Fibroblast of lung (primary cell): ENCODE data around the gene GNE. TPM values are rescaled to one million over a fixed set of nuclear protein-coding genes. Genes with fewer than 3 reads are reported as not detected.
"Not testable (repeated sequence)": the region's sequence is repeated elsewhere in the genome, so short reads cannot be mapped to it uniquely, and the experiment has no call there.

ENCODE experiments used
- DNase-seq, 2 donors: peaks; one replicate each; pipeline versions ENCODE4 v3.0.0 to v3.0.0-alpha.2; 2010; ENCODE audit warnings: low read depth in 2 of 2
- H2AFZ ChIP-seq: 2 replicates; pipeline ENCODE4 v1.5.1; 2012; ENCODE audit warnings: low read length, control low read depth, inconsistent platforms
- H3K27ac ChIP-seq: 2 replicates; pipeline ENCODE4 v1.5.1; 2011; ENCODE audit warnings: low read length, control low read depth; ENCODE audit not compliant: insufficient read depth
- H3K27me3 ChIP-seq: 2 replicates; pipeline ENCODE4 v1.5.1; 2011; ENCODE audit warnings: mild to moderate bottlenecking, low read length; ENCODE audit not compliant: control insufficient read depth, insufficient read depth
- H3K36me3 ChIP-seq: 2 replicates; pipeline ENCODE4 v1.5.1; 2011; ENCODE audit warnings: low read length; ENCODE audit not compliant: control insufficient read depth, insufficient read depth
- H3K4me1 ChIP-seq: 2 replicates; pipeline ENCODE4 v1.5.1; 2011; ENCODE audit warnings: low read length; ENCODE audit not compliant: control insufficient read depth, insufficient read depth; ENCODE audit errors: extremely low read depth
- H3K4me2 ChIP-seq: 2 replicates; pipeline ENCODE4 v1.5.1; 2011; ENCODE audit warnings: low read length, control low read depth; ENCODE audit not compliant: insufficient read depth; ENCODE audit errors: extremely low read depth
- H3K4me3 ChIP-seq, 4 experiments: fragments of 200-600 bp in 1 of 4; sonication (generic) in 1 of 4; replicated peaks in 1 of 4; 2 replicates each; pipeline ENCODE4 v1.5.1; 2011 to 2016; ENCODE audit warnings: low read length in 4 of 4, low read depth in 3 of 4, mild to moderate bottlenecking in 3 of 4, control low read depth in 2 of 4, inconsistent platforms in 1 of 4, mixed read lengths in 1 of 4; ENCODE audit not compliant: insufficient read depth in 1 of 4; ENCODE audit errors: control extremely low read depth in 1 of 4
- H3K79me2 ChIP-seq: 2 replicates; pipeline ENCODE4 v1.5.1; 2012; ENCODE audit warnings: mild to moderate bottlenecking, low read length, inconsistent platforms; ENCODE audit not compliant: control insufficient read depth, insufficient read depth
- H3K9ac ChIP-seq: 2 replicates; pipeline ENCODE4 v1.5.1; 2011; ENCODE audit warnings: mild to moderate bottlenecking, low read length, control low read depth; ENCODE audit not compliant: insufficient read depth
- H3K9me3 ChIP-seq: 2 replicates; pipeline ENCODE4 v1.5.1; 2012; ENCODE audit warnings: low read depth, low read length; ENCODE audit not compliant: control insufficient read depth, insufficient read depth
- H4K20me1 ChIP-seq: 2 replicates; pipeline ENCODE4 v1.5.1; 2011; ENCODE audit warnings: low read length; ENCODE audit not compliant: control insufficient read depth, insufficient read depth; ENCODE audit errors: extremely low read depth
- CTCF ChIP-seq, 2 donors: IDR thresholded peaks in 1 of 2; conservative IDR thresholded peaks in 1 of 2; 1 replicate in 1 of 2; 2 replicates in 1 of 2; pipeline ENCODE4 v1.5.1; 2011 to 2012; ENCODE audit warnings: low read length in 2 of 2, control low read depth in 1 of 2, inconsistent platforms in 1 of 2, low read depth in 1 of 2, mild to moderate bottlenecking in 1 of 2
- EZH2 ChIP-seq: IDR thresholded peaks from 2 replicates; pipeline ENCODE4 v1.5.1; 2012; ENCODE audit warnings: low read length, control low read depth, mild to moderate bottlenecking; ENCODE audit errors: missing control alignments
- polyA plus RNA-seq, 2 donors: library from polyadenylated mRNA; depleted of rRNA in 1 of 2; stranded (reverse) in 1 of 2; unstranded in 1 of 2; fragments of >200 nt; gene quantifications; 2 replicates each; pipeline ENCODE4 v1.2.1, GENCODE V29; 2011 to 2012; ENCODE audit warnings: missing spikeins in 1 of 2
- total RNA-seq: library from RNA; depleted of rRNA; stranded (reverse); fragments of >200 nt; gene quantifications from 2 replicates; pipeline ENCODE4 v1.2.1, GENCODE V29; 2014

GNE gene
- total and polyA plus RNA-seq, 2 donors (not counting 1 experiment from before 2014, with no cell fraction given), result 22.1 to 31.2 TPM

- H4K20me1 ChIP-seq, result peaks cover 2% of the 10 kb centered on the region
- no peak for DNase-seq
- no peak overlapping the region for H3K27ac ChIP-seq
- H3K79me2 ChIP-seq, result peaks cover 24% of the 10 kb centered on the region
- H3K4me2 ChIP-seq, result no peak overlapping the region
- no peak overlapping the region for H3K4me3 ChIP-seq
- H3K9ac ChIP-seq, result no peak overlapping the region
- H3K9me3 ChIP-seq, result no peaks in the 10 kb centered on the region
- H3K27me3 ChIP-seq, result no peaks in the 10 kb centered on the region
- H3K36me3 ChIP-seq, result no peaks in the 10 kb centered on the region
- no peak overlapping the region for H2AFZ ChIP-seq
- peaks cover 9% of the 10 kb centered on the region for H3K4me1 ChIP-seq
- TF ChIP-seq EZH2 (no peak), CTCF (conservative IDR thresholded peaks at IDR 0.05 in 1 of 2, IDR thresholded peaks at IDR 0.05 in 1 of 2; ENCODE audit: low read depth in 1 of 2, low read length in 2 of 2) (no peak)
Observed at GRCh38 chr9:36188212-36188611, 70.0 kb downstream of the GNE start.

GRCh38 chr9:36187414-36187813 lies 70.8 kb downstream of the GNE start:
- H3K36me3 ChIP-seq, result no peaks in the 10 kb centered on the region
- H3K27ac ChIP-seq, result no peak overlapping the region
- DNase-seq, result peak; percentile 33 to 94
- peak overlapping the region; percentile 45 for H2AFZ ChIP-seq
- H3K9me3 ChIP-seq, result no peaks in the 10 kb centered on the region
- H3K4me1 ChIP-seq, result peaks cover 5% of the 10 kb centered on the region
- H3K9ac ChIP-seq, result no peak overlapping the region
- TF ChIP-seq EZH2, result no peak
- no peak for TF ChIP-seq CTCF (conservative IDR thresholded peaks at IDR 0.05 in 1 of 2, IDR thresholded peaks at IDR 0.05 in 1 of 2; ENCODE audit: low read depth in 1 of 2, low read length in 2 of 2)
- no peaks in the 10 kb centered on the region for H3K27me3 ChIP-seq
- H3K79me2 ChIP-seq, result peaks cover 17% of the 10 kb centered on the region
- peak overlapping the region; percentile 2 for H3K4me2 ChIP-seq
- no peak overlapping the region for H3K4me3 ChIP-seq
- peaks cover 2% of the 10 kb centered on the region for H4K20me1 ChIP-seq

- not testable (repeated sequence) for H2AFZ ChIP-seq, H3K27me3 ChIP-seq, H3K27ac ChIP-seq, H3K4me2 ChIP-seq, DNase-seq, H3K79me2 ChIP-seq, H3K4me1 ChIP-seq, H4K20me1 ChIP-seq, H3K9ac ChIP-seq, H3K4me3 ChIP-seq, H3K36me3 ChIP-seq, H3K9me3 ChIP-seq
Observed at GRCh38 chr9:36180243-36180642, 78.0 kb downstream of the GNE start.
